HepG2 (cell line): ENCODE results near the gene SLC29A2. TPM values are rescaled to one million over a fixed set of nuclear protein-coding genes. Genes with fewer than 3 reads are reported as not detected.

Source experiments
- ARID2 ChIP-seq: sonication (generic); formaldehyde crosslinking; IDR thresholded peaks from 2 replicates; pipeline ENCODE4 v1.8.1; 2022; ENCODE audit warnings: mild to moderate bottlenecking, missing genetic modification reagents, borderline replicate concordance
- FOXA3 ChIP-seq: IDR thresholded peaks from 2 replicates; pipeline ENCODE4 v1.6.1; 2016; ENCODE audit warnings: missing genetic modification reagents, missing compliant biosample characterization
- FOXC1 ChIP-seq: sonication (generic); formaldehyde crosslinking; IDR thresholded peaks from 2 replicates; pipeline ENCODE4 v1.8.0; 2022; ENCODE audit warnings: mild to moderate bottlenecking, missing genetic modification reagents, borderline replicate concordance
- GATA4 ChIP-seq: sonication (generic); IDR thresholded peaks from 2 replicates; pipeline ENCODE4 v1.6.1; 2016; ENCODE audit warnings: antibody characterized with exemption, low read depth, borderline replicate concordance
- HNF4G ChIP-seq, 2 experiments: sonication (generic) in 1 of 2; formaldehyde crosslinking in 1 of 2; IDR thresholded peaks; 2 replicates each; pipeline versions ENCODE4 v1.4.0 to v1.6.1; 2011 to 2020; ENCODE audit warnings: borderline replicate concordance in 2 of 2, low read depth in 2 of 2, mild to moderate bottlenecking in 2 of 2, low read length in 1 of 2, missing genetic modification reagents in 1 of 2, moderate library complexity in 1 of 2
- HOXA3 ChIP-seq: sonication (generic); formaldehyde crosslinking; IDR thresholded peaks from 2 replicates; pipeline ENCODE4 v1.5.0; 2020; ENCODE audit warnings: missing genetic modification reagents
- MTA1 ChIP-seq: sonication (generic); formaldehyde crosslinking; IDR thresholded peaks from 2 replicates; pipeline ENCODE4 v1.4.0; 2020; ENCODE audit warnings: missing genetic modification reagents, mild to moderate bottlenecking, borderline replicate concordance
- MTF1 ChIP-seq: sonication (generic); formaldehyde crosslinking; IDR thresholded peaks from 2 replicates; pipeline ENCODE4 v1.5.0; 2020; ENCODE audit warnings: missing genetic modification reagents
- NPAS2 ChIP-seq: sonication (generic); formaldehyde crosslinking; IDR thresholded peaks from 2 replicates; pipeline ENCODE4 v1.8.0; 2022; ENCODE audit warnings: mild to moderate bottlenecking, missing genetic modification reagents, borderline replicate concordance
- PCBP1 ChIP-seq: fragments of 200-400 bp; formaldehyde crosslinking; IDR thresholded peaks from 2 replicates; pipeline ENCODE4 v1.6.1; 2017; ENCODE audit warnings: mild to moderate bottlenecking, low read depth, low read length, borderline replicate concordance
- ZBTB49 ChIP-seq: sonication (generic); formaldehyde crosslinking; IDR thresholded peaks from 2 replicates; pipeline ENCODE4 v1.4.0; 2020; ENCODE audit warnings: missing genetic modification reagents, borderline replicate concordance
- ZNF234 ChIP-seq: sonication (generic); formaldehyde crosslinking; conservative IDR thresholded peaks from 2 replicates; pipeline ENCODE4 v1.5.1; 2020; ENCODE audit warnings: mild to moderate bottlenecking, missing genetic modification reagents
- ZNF264 ChIP-seq: sonication (generic); formaldehyde crosslinking; IDR thresholded peaks from 2 replicates; pipeline ENCODE4 v1.4.0; 2020; ENCODE audit warnings: missing genetic modification reagents
- ZNF281 ChIP-seq: sonication (generic); formaldehyde crosslinking; IDR thresholded peaks from 2 replicates; pipeline ENCODE4 v1.4.0; 2020; ENCODE audit warnings: missing genetic modification reagents, borderline replicate concordance
- ZNF44 ChIP-seq: sonication (generic); formaldehyde crosslinking; IDR thresholded peaks from 2 replicates; pipeline ENCODE4 v1.5.1; 2020; ENCODE audit warnings: mild to moderate bottlenecking, missing genetic modification reagents
- ZNF451 ChIP-seq: sonication (generic); formaldehyde crosslinking; IDR thresholded peaks from 2 replicates; pipeline ENCODE4 v1.5.0; 2020; ENCODE audit warnings: mild to moderate bottlenecking, missing genetic modification reagents
- ZNF615 ChIP-seq: sonication (generic); formaldehyde crosslinking; IDR thresholded peaks from 2 replicates; pipeline ENCODE4 v1.5.0; 2020; ENCODE audit warnings: mild to moderate bottlenecking, missing genetic modification reagents, borderline replicate concordance
- ZNF781 ChIP-seq: sonication (generic); formaldehyde crosslinking; IDR thresholded peaks from 2 replicates; pipeline ENCODE4 v1.5.1; 2020; ENCODE audit warnings: borderline replicate concordance, mild to moderate bottlenecking, missing genetic modification reagents; ENCODE audit errors: not compliant biosample characterization
- ZNF792 ChIP-seq: IDR thresholded peaks from 2 replicates; pipeline ENCODE4 v1.6.1; 2016
- polyA plus RNA-seq, 8 experiments: library from polyadenylated mRNA; depleted of rRNA in 3 of 8; stranded (reverse) in 7 of 8; unstranded in 1 of 8; fragments of >200 nt; fragmentation: Illumina TruSeq in 4 of 8; extraction: Trizol in 4 of 8; gene quantifications; 2 replicates each; pipeline versions ENCODE4 v1.2.1 to v1.2.3, GENCODE V29; 2011 to 2016; ENCODE audit warnings: low read depth in 4 of 8, missing spikeins in 1 of 8, mixed read lengths in 1 of 8; ENCODE audit not compliant: insufficient read depth in 1 of 8
- total RNA-seq, 5 experiments: library from RNA; depleted of rRNA; stranded (reverse); fragments of >200 nt; fragmentation: Illumina TruSeq; extraction: Trizol; gene quantifications; 2 replicates each; pipeline ENCODE4 v1.2.3, GENCODE V29; 2016; ENCODE audit warnings: low read depth in 1 of 5
- TF ChIP-seq, protein P1 (sequence below): sonication (generic); formaldehyde crosslinking; IDR thresholded peaks from 2 replicates; pipeline ENCODE4 v1.5.0; 2020; ENCODE audit warnings: missing genetic modification reagents
- TF ChIP-seq, protein P2 (sequence below): sonication (generic); formaldehyde crosslinking; conservative IDR thresholded peaks from 2 replicates; pipeline ENCODE4 v1.8.0; 2022; ENCODE audit warnings: low read depth, missing genetic modification reagents

SLC29A2 gene
- total and polyA plus RNA-seq, 2 of the 13 experiments (the other 11 are each of a cell fraction or from before 2014, with no cell fraction given), result 0.63 to 0.66 TPM

DNA sequence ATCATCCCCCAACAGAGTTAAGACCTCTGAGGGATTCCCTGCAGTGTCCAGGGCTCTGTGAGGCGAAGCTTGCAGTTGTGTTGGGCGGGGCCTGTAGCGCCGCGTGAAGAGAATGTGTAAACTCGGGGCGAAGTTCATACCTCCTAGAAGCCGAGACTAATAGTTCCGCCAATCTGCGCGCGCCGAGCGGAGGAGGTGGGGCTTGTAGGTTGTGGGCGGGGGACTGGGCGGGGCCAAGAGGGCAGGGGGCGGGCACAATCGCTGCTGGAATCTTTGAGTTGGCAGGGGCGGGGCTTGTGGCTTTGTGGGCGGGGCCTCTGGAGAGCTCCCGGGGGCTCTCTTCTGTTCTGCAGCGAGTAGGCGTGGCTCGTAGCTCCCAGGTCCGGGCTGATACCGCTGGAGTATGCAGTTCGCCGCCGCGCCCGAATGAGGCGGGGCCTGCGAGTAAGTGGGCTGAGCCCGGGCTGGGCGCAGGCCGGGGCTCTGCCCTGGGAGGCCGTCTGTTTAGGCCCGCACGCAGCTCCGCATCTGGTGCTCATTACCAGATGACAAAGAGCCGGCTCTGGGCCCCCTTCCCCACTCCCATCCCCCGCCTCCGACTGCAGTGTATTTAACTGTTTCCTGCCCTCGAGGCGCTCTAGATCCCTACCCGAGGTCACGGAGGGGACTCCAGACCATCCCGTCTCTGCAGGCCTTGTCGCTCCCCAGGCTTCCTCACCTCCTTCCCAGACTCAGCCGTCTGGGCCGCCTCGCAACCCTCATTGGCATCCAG, 58.8 kb downstream of the SLC29A2 start (continued):
- TF ChIP-seq NPAS2 (no peak), ZNF234 (CRISPR knock-in tag) (no peak; the same call in 1 of the 2 replicates), ZNF615 (CRISPR knock-in tag) (no peak), HNF4G (IDR thresholded peaks at IDR 0.05; ENCODE audit: borderline replicate concordance, low read depth, low read length) (no peak; the same call in 1 of the 2 replicates), HNF4G (CRISPR knock-in tag; IDR thresholded peaks at IDR 0.05; ENCODE audit: borderline replicate concordance, low read depth) (no peak), ZNF281 (no peak), FOXC1 (CRISPR knock-in tag) (no peak), ZNF451 (CRISPR knock-in tag) (no peak; the same call in 1 of the 2 replicates), ZBTB49 (CRISPR knock-in tag) (no peak), GATA4 (no peak), MTA1 (CRISPR knock-in tag) (no peak), ARID2 (CRISPR knock-in tag) (no peak), PCBP1 (0 out of 2 replicates have a peak, but pooled peaks have one; percentile 15), ZNF781 (CRISPR knock-in tag) (no peak), ZNF264 (CRISPR knock-in tag) (0 out of 2 replicates have a peak, but pooled peaks have one; percentile 50), ZNF792 (CRISPR knock-in tag) (no peak; the same call in 1 of the 2 replicates), HOXA3 (peak; percentile 0; the same call in 1 of the 2 replicates), FOXA3 (no peak), MTF1 (CRISPR knock-in tag) (no peak), ZNF44 (CRISPR knock-in tag) (no peak)
- TF ChIP-seq, protein P1, sequence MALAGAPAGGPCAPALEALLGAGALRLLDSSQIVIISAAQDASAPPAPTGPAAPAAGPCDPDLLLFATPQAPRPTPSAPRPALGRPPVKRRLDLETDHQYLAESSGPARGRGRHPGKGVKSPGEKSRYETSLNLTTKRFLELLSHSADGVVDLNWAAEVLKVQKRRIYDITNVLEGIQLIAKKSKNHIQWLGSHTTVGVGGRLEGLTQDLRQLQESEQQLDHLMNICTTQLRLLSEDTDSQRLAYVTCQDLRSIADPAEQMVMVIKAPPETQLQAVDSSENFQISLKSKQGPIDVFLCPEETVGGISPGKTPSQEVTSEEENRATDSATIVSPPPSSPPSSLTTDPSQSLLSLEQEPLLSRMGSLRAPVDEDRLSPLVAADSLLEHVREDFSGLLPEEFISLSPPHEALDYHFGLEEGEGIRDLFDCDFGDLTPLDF (CRISPR knock-in tag), result peak; percentile 48; the same call in 1 of the 2 replicates
- TF ChIP-seq, protein P2, sequence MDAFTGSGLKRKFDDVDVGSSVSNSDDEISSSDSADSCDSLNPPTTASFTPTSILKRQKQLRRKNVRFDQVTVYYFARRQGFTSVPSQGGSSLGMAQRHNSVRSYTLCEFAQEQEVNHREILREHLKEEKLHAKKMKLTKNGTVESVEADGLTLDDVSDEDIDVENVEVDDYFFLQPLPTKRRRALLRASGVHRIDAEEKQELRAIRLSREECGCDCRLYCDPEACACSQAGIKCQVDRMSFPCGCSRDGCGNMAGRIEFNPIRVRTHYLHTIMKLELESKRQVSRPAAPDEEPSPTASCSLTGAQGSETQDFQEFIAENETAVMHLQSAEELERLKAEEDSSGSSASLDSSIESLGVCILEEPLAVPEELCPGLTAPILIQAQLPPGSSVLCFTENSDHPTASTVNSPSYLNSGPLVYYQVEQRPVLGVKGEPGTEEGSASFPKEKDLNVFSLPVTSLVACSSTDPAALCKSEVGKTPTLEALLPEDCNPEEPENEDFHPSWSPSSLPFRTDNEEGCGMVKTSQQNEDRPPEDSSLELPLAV (CRISPR knock-in tag), result no peak
